Transverse colon (tissue), 4 donors: Measurements from ENCODE around the gene ANKH. TPM values are rescaled to one million over a fixed set of nuclear protein-coding genes. Genes with fewer than 3 reads are reported as not detected.

Experiments used
- DNase-seq: peaks from one replicate; pipeline ENCODE4 v3.0.0-alpha.2; 2019
- H3K27ac ChIP-seq, 4 donors: fragments of 200-600 bp; sonication (generic); 2 replicates each; pipeline ENCODE4 v1.5.1; 2016 to 2018; ENCODE audit warnings: inconsistent platforms in 4 of 4
- H3K27me3 ChIP-seq: fragments of 200-600 bp; sonication (generic); 2 replicates; pipeline ENCODE4 v1.5.1; 2017; ENCODE audit warnings: inconsistent platforms
- H3K36me3 ChIP-seq, 4 donors: fragments of 200-600 bp; sonication (generic); 2 replicates each; pipeline ENCODE4 v1.5.1; 2017 to 2019; ENCODE audit warnings: inconsistent platforms in 4 of 4
- H3K4me1 ChIP-seq, 4 donors: fragments of 200-600 bp; sonication (generic); 2 replicates each; pipeline ENCODE4 v1.5.1; 2017 to 2020; ENCODE audit warnings: inconsistent platforms in 4 of 4
- H3K4me3 ChIP-seq, 4 donors: fragments of 200-600 bp; sonication (generic); 1 replicate in 1 of 4; 2 replicates in 3 of 4; pipeline versions ENCODE4 v1.5.1 to v1.6.1; 2017 to 2019; ENCODE audit warnings: inconsistent platforms in 4 of 4
- H3K9me3 ChIP-seq, 2 donors: fragments of 200-600 bp; sonication (generic); 2 replicates each; pipeline ENCODE4 v1.5.1; 2017 to 2019; ENCODE audit warnings: inconsistent platforms in 2 of 2
- EP300 ChIP-seq: sonication (generic); formaldehyde crosslinking; IDR thresholded peaks from one replicate; pipeline ENCODE4 v1.6.1; 2017; ENCODE audit warnings: antibody characterized with exemption, low read depth
- POLR2A ChIP-seq: fragments of 450-650 bp; IDR thresholded peaks from one replicate; pipeline ENCODE4 v1.6.1; 2016; ENCODE audit warnings: antibody characterized with exemption, mild to moderate bottlenecking, moderate library complexity
- POLR2AphosphoS5 ChIP-seq, 3 donors: sonication (generic); formaldehyde crosslinking; IDR thresholded peaks; one replicate each; pipeline ENCODE4 v1.6.1; 2016; ENCODE audit warnings: antibody characterized with exemption in 3 of 3
- WGBS, 2 donors: methylation state at CpG; one replicate each; pipeline ENCODE4 v1.1.5; 2018; ENCODE audit warnings: low coverage in 1 of 2; 5-methylcytosine and 5-hydroxymethylcytosine counted together
- in situ Hi-C, 4 donors: fragments of 200-750 bp; cut with MboI; loops; one replicate each; pipeline versions ENCODE4 v1.15.0 to v1.15.1; 2017; ENCODE audit warnings: low sequenced_read_pairs in 3 of 4, low pct_ligation_motif_present in 1 of 4, low pct_unique_long_range_greater_than_20kb in 1 of 4
- intact Hi-C: fragments of 100-400 bp; cut with DNase I; formaldehyde crosslinking; loops from one replicate; pipeline ENCODE4 v1.15.1; 2023; ENCODE audit warnings: low total_unique reads
- total RNA-seq, 4 donors: library from RNA; depleted of rRNA; stranded (reverse); fragments of >200 nt; gene quantifications; one replicate each; pipeline ENCODE4 v1.1.0, GENCODE V29; 2016
- TF ChIP-seq, protein P1 (sequence below), 5 experiments: fragments of 200-600 bp in 3 of 5; fragments of 450-650 bp in 2 of 5; sonication (generic) in 3 of 5; IDR thresholded peaks; 1 replicate in 2 of 5; 2 replicates in 3 of 5; pipeline ENCODE4 v1.5.1; 2016 to 2017; ENCODE audit warnings: antibody characterized with exemption in 5 of 5, inconsistent platforms in 3 of 5, mild to moderate bottlenecking in 2 of 5, moderate library complexity in 1 of 5

Gene ANKH
- total RNA-seq, 4 donors from 2014 or later: 24.7 to 96.5 (median 69.4) TPM

DNA sequence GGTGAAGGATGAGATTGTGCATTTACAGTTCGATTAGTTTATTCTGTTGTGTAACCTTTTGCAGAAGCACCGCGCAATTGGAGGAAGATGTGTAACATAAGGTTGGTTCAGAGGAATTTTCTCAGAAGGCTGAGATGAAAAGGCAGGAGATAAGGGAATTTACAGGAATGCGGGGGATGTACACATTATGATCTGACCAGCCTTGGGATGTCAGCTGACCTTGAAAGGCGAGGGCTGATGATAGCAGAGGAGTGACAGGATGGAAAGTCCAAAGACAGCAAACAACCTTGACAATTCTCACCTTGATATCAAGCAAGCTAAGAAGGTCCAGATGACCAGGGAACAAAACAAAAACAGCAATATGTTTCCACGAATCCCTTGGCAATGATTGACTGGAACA lies 118.3 kb downstream of the ANKH start:
- Histone ChIP-seq H3K36me3 (peaks cover 0 to 9% (median 0%) of the 10 kb centered on the region in 4 donors), H3K4me3 (no peak overlapping the region), H3K4me1 (no peaks in the 10 kb centered on the region), H3K9me3 (no peaks in the 10 kb centered on the region), H3K27ac (no peak overlapping the region), H3K27me3 (no peaks in the 10 kb centered on the region)
- DNase-seq: no peak
- in situ Hi-C loops: no loop called here
- intact Hi-C loops: no loop called here
- 94 to 95% methylated on average over 6 of the region's 6 CpGs for WGBS, 2 donors
- TF ChIP-seq POLR2AphosphoS5 (IDR thresholded peaks at IDR 0.05) (no peak), POLR2A (no peak), EP300 (no peak)
- TF ChIP-seq, protein P1, sequence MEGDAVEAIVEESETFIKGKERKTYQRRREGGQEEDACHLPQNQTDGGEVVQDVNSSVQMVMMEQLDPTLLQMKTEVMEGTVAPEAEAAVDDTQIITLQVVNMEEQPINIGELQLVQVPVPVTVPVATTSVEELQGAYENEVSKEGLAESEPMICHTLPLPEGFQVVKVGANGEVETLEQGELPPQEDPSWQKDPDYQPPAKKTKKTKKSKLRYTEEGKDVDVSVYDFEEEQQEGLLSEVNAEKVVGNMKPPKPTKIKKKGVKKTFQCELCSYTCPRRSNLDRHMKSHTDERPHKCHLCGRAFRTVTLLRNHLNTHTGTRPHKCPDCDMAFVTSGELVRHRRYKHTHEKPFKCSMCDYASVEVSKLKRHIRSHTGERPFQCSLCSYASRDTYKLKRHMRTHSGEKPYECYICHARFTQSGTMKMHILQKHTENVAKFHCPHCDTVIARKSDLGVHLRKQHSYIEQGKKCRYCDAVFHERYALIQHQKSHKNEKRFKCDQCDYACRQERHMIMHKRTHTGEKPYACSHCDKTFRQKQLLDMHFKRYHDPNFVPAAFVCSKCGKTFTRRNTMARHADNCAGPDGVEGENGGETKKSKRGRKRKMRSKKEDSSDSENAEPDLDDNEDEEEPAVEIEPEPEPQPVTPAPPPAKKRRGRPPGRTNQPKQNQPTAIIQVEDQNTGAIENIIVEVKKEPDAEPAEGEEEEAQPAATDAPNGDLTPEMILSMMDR (IDR thresholded peaks at IDR 0.05): no peak

DNA sequence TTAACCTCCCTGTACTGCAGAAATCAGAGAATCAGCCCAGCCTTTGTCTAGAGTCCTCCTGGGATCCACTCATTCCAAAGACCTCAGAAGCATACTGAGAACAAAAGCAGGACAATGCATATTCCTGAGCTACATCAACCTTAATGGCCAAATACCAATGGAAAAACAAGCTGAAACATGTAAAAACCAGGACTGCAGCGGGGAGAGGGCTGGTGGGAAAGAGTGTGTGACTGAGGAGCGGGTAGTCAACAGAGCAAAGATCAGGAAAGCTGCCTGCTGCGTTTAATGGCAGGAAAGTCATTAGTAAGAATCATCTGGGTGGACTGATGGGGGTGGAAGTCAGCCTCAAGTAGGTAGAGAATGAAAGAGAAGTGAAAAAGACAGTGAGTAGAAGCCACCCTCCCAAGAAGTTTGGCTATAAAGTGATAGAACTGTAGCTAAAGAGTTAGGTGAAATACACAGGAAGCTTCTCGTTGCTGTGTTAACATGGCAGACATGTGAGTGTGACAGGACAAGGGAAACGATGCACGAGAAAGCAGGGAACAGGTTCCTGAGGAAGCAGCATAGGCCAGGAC lies 119.0 kb downstream of the ANKH start:
- H3K4me3 ChIP-seq: no peak overlapping the region
- no peaks in the 10 kb centered on the region for H3K27me3 ChIP-seq
- intact Hi-C loops (no loop called here), in situ Hi-C loops (no loop called here)
- H3K9me3 ChIP-seq: no peaks in the 10 kb centered on the region
- H3K27ac ChIP-seq: no peak overlapping the region
- DNase-seq: no peak
- no peaks in the 10 kb centered on the region for H3K4me1 ChIP-seq
- peaks cover 0 to 9% (median 0%) of the 10 kb centered on the region in 4 donors for H3K36me3 ChIP-seq
- WGBS, 2 donors: 82 to 93% methylated on average over 3 to 6 of the region's 6 CpGs
- TF ChIP-seq, protein P1 (IDR thresholded peaks at IDR 0.05): no peak
- TF ChIP-seq EP300: no peak
- TF ChIP-seq POLR2AphosphoS5 (IDR thresholded peaks at IDR 0.05): no peak
- no peak for TF ChIP-seq POLR2A

DNA sequence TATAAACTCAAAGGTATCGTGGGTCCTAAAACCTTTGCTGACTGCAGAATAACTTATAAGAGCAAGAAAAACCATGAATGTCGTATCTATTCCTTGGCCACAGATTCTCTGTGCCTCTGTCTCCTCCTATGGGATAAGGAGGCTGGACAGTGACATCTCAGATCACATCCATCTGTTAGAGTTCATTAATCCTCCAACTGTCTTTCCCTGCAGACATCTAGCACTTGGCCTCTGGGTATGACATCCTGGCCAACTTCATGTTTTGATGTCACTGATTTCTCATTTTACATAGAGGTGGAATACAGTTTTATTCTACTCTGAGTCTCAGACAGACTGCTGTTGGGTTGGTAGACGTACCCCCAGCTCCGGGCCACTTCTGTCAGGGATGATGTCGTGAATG lies 120.9 kb downstream of the ANKH start:
- in situ Hi-C loops: no loop called here
- WGBS, 2 donors: 85 to 91% methylated on average over 2 to 5 of the region's 5 CpGs

DNA sequence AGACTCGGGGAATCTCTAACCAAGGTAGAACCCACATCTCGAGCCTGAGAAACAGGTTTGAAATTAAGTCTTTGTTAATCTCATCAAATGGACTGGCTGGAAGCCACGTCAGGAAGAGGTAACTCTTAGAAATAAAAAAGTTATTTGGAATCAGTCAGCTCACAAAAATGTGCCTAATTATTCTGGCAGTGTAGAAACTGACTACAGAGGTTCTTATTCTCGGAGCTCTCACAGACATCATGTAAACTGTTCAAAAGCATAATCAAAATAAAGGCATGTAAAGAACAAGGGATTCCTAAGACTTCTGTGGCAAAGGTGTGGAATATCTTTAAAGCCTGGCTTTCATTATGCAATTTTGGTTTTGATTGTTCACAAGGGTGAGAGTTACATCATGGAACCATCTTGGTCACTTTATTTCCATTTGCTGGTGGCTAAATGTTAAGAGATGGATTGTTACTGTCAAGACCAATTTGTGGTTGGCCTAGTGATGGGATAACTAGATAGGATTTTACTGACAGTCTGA lies 121.9 kb downstream of the ANKH start:
- H3K27ac ChIP-seq: no peak overlapping the region
- 91 to 93% methylated on average over 4 of the region's 4 CpGs for WGBS, 2 donors

More for the DNA sequence above, 120.9 kb downstream of the ANKH start:
- H3K27me3 ChIP-seq: no peaks in the 10 kb centered on the region
- intact Hi-C loops: no loop called here
- TF ChIP-seq POLR2AphosphoS5 (IDR thresholded peaks at IDR 0.05): no peak
- TF ChIP-seq, protein P1 (IDR thresholded peaks at IDR 0.05): no peak
- no peak for TF ChIP-seq POLR2A
- TF ChIP-seq EP300: no peak
- peaks cover 0 to 9% (median 0%) of the 10 kb centered on the region in 4 donors for H3K36me3 ChIP-seq
- H3K4me3 ChIP-seq: no peak overlapping the region
- H3K27ac ChIP-seq: no peak overlapping the region
- no peaks in the 10 kb centered on the region for H3K4me1 ChIP-seq
- DNase-seq: no peak
- no peaks in the 10 kb centered on the region for H3K9me3 ChIP-seq

More for the DNA sequence above, 121.9 kb downstream of the ANKH start:
- H3K36me3 ChIP-seq: peaks cover 0 to 9% (median 0%) of the 10 kb centered on the region in 4 donors
- TF ChIP-seq, protein P1 (IDR thresholded peaks at IDR 0.05): no peak
- TF ChIP-seq POLR2AphosphoS5 (IDR thresholded peaks at IDR 0.05) (no peak), EP300 (no peak), POLR2A (no peak)
- no peaks in the 10 kb centered on the region for H3K9me3 ChIP-seq
- H3K27me3 ChIP-seq: no peaks in the 10 kb centered on the region
- no peak overlapping the region for H3K4me3 ChIP-seq
- no peak for DNase-seq
- in situ Hi-C loops (no loop called here), intact Hi-C loops (no loop called here)
- H3K4me1 ChIP-seq: no peaks in the 10 kb centered on the region
